ENCODE results near the gene MLPH.
A peak's percentile ranks its signal among the peaks of the same experiment; 100 is the strongest.

The MLPH gene

GRCh38 chr2:237450583-237450982 is 36.5 kb upstream of the MLPH start:
- TF ChIP-seq GATA3 (IDR thresholded peaks at IDR 0.05; ENCODE audit: low read depth, low read length) (no peak), GATA2 (IDR thresholded peaks at IDR 0.05; ENCODE audit: low read depth, low read length) (no peak)

GRCh38 chr2:237451643-237452469 is 35.2 kb upstream of the MLPH start:
- TF ChIP-seq GATA3 (IDR thresholded peaks at IDR 0.05; ENCODE audit: low read depth, low read length) (no peak), GATA2 (IDR thresholded peaks at IDR 0.05; ENCODE audit: low read depth, low read length) (no peak)

GRCh38 chr2:237452861-237453260 is 34.2 kb upstream of the MLPH start:
- no peak for TF ChIP-seq GATA3 (IDR thresholded peaks at IDR 0.05; ENCODE audit: low read depth, low read length)
- no peak for TF ChIP-seq GATA2 (IDR thresholded peaks at IDR 0.05; ENCODE audit: low read depth, low read length)

GRCh38 chr2:237453671-237454070 is 33.4 kb upstream of the MLPH start:
- no peak for TF ChIP-seq GATA2 (IDR thresholded peaks at IDR 0.05; ENCODE audit: low read depth, low read length)
- TF ChIP-seq GATA3 (IDR thresholded peaks at IDR 0.05; ENCODE audit: low read depth, low read length): no peak

GRCh38 chr2:237455764-237456163 is 31.3 kb upstream of the MLPH start:
- TF ChIP-seq GATA3 (IDR thresholded peaks at IDR 0.05; ENCODE audit: low read depth, low read length) (no peak), GATA2 (IDR thresholded peaks at IDR 0.05; ENCODE audit: low read depth, low read length) (no peak)

GRCh38 chr2:237456200-237456843 is 30.7 kb upstream of the MLPH start:
- TF ChIP-seq GATA2 (IDR thresholded peaks at IDR 0.05; ENCODE audit: low read depth, low read length) (no peak), GATA3 (IDR thresholded peaks at IDR 0.05; ENCODE audit: low read depth, low read length) (no peak)

- TF ChIP-seq GATA3 (IDR thresholded peaks at IDR 0.05; ENCODE audit: low read depth, low read length) (no peak), GATA2 (IDR thresholded peaks at IDR 0.05; ENCODE audit: low read depth, low read length) (no peak)
Measured at GRCh38 chr2:237457388-237457941, 29.6 kb upstream of the MLPH start.

- TF ChIP-seq GATA2 (IDR thresholded peaks at IDR 0.05; ENCODE audit: low read depth, low read length) (no peak), GATA3 (IDR thresholded peaks at IDR 0.05; ENCODE audit: low read depth, low read length) (no peak)
Measured at GRCh38 chr2:237458519-237458918, 28.5 kb upstream of the MLPH start.

GRCh38 chr2:237459226-237459625 is 27.8 kb upstream of the MLPH start:
- no peak for TF ChIP-seq GATA3 (IDR thresholded peaks at IDR 0.05; ENCODE audit: low read depth, low read length)
- no peak for TF ChIP-seq GATA2 (IDR thresholded peaks at IDR 0.05; ENCODE audit: low read depth, low read length)

- TF ChIP-seq GATA3 (IDR thresholded peaks at IDR 0.05; ENCODE audit: low read depth, low read length) (no peak), GATA2 (IDR thresholded peaks at IDR 0.05; ENCODE audit: low read depth, low read length) (no peak)
Measured at GRCh38 chr2:237459741-237460174, 27.3 kb upstream of the MLPH start.

- TF ChIP-seq GATA3 (IDR thresholded peaks at IDR 0.05; ENCODE audit: low read depth, low read length): no peak
- TF ChIP-seq GATA2 (IDR thresholded peaks at IDR 0.05; ENCODE audit: low read depth, low read length): no peak
Measured at GRCh38 chr2:237464757-237465391, 22.2 kb upstream of the MLPH start.

- TF ChIP-seq GATA2 (IDR thresholded peaks at IDR 0.05; ENCODE audit: low read depth, low read length): no peak
- TF ChIP-seq GATA3 (IDR thresholded peaks at IDR 0.05; ENCODE audit: low read depth, low read length): no peak
Measured at GRCh38 chr2:237465515-237466148, 21.4 kb upstream of the MLPH start.

- TF ChIP-seq GATA3 (IDR thresholded peaks at IDR 0.05; ENCODE audit: low read depth, low read length): peak; percentile 71
- peak; percentile 69; the same call in 1 of the 2 replicates for TF ChIP-seq GATA2 (IDR thresholded peaks at IDR 0.05; ENCODE audit: low read depth, low read length)
Measured at GRCh38 chr2:237466211-237466610, 20.8 kb upstream of the MLPH start.
